D721Med (cell line): Measurements from ENCODE around the gene NSUN7.

ENCODE experiments used
- DNase-seq: peaks from one replicate; pipeline ENCODE4 v3.0.0; 2011; ENCODE audit warnings: low spot score; ENCODE audit not compliant: insufficient read length
- FAIRE-seq: peaks from 2 replicates; lab custom pipeline; 2011; peaks lifted over from hg19 to GRCh38; lab: Jason Lieb, UNC
- CTCF ChIP-seq: IDR thresholded peaks from 2 replicates; pipeline ENCODE4 v1.5.1; 2012; ENCODE audit warnings: mild to moderate bottlenecking, control low read depth; ENCODE audit not compliant: insufficient read depth; ENCODE audit errors: missing control alignments

The NSUN7 gene

GRCh38 chr4:40827758-40828157 is 78.0 kb downstream of the NSUN7 start:
- no peak for FAIRE-seq
- TF ChIP-seq CTCF: no peak

GRCh38 chr4:40828661-40829060 is 78.9 kb downstream of the NSUN7 start:
- TF ChIP-seq CTCF: no peak
- DNase-seq (no peak), FAIRE-seq (no peak)

More at GRCh38 chr4:40827758-40828157, 78.0 kb downstream of the NSUN7 start:
- DNase-seq: no peak

- DNase-seq: no peak
- TF ChIP-seq CTCF: no peak
- no peak for FAIRE-seq
Observed at GRCh38 chr4:40829586-40829985, 79.8 kb downstream of the NSUN7 start.

GRCh38 chr4:40831146-40831907 is 81.6 kb downstream of the NSUN7 start:
- no peak for TF ChIP-seq CTCF
- DNase-seq (no peak), FAIRE-seq (no peak)

GRCh38 chr4:40832175-40832574 is 82.4 kb downstream of the NSUN7 start:
- TF ChIP-seq CTCF: no peak
- DNase-seq (no peak), FAIRE-seq (no peak)

- DNase-seq: no peak
- no peak for FAIRE-seq
- no peak for TF ChIP-seq CTCF
Observed at GRCh38 chr4:40833212-40833611, 83.5 kb downstream of the NSUN7 start.
